Stimulated activated CD4-positive, alpha-beta T cell treated with anti-CD3 and anti-CD28 coated beads, Interleukin-15, amount 100 ng/mL, for 1 hour (primary cell): ENCODE results near the gene TNFSF15.

ENCODE experiments used
- DNase-seq, 2 donors: peaks; one replicate each; pipeline ENCODE4 v3.0.0-alpha.2; 2020; ENCODE audit warnings: low read depth in 1 of 2, low spot score in 1 of 2

The TNFSF15 gene

DNA sequence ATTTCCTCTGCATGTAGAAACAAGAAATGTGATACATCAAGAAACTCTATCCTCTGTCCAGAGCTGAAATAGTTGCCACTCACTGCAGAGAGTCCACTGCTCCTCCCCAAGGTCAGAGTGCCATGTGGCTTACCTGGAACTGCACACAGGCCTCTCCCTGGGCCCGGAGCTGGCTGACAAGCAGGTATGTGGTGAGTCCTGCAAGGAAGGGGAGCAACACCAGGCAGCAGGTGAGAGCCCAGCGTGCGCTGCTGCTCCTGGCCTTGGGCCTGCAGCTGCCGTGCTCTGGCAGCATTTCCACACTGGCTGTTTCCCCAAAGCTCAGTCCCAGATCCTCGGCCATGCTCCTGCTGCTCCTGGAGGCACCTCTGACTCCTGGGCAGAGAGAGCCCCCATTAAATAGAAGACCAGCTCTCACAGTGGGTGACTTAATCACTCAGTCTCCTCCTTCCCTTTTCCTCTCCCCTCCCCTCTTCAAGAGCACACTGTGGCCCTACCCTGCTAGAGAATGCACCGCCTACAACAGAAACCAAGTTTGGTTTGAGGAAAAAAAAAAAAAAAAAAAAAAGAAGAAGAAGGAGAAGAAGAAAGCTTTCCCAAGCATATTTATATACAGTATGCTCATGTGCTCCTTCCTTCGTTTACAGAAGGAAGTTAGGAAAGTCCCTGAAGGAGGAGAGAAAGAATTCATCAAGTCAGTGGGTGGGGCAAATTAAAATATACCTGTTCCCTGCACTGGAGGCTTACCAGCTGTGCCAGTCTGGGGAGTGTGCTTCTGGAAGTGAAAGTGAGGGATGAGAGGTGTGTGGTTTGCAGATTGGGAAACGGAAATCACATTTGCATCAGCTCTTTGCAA lies at the start of gene TNFSF15:
Gene TNFSF15 (minus strand): TSS at position 370 of the 856 bp plus-strand sequence. CDS start 27 bp downstream, at position 343.
- no peak for DNase-seq

GRCh38 chr9:114855488-114855887 lies 49.6 kb upstream of the TNFSF15 start:
- DNase-seq: no peak

DNA sequence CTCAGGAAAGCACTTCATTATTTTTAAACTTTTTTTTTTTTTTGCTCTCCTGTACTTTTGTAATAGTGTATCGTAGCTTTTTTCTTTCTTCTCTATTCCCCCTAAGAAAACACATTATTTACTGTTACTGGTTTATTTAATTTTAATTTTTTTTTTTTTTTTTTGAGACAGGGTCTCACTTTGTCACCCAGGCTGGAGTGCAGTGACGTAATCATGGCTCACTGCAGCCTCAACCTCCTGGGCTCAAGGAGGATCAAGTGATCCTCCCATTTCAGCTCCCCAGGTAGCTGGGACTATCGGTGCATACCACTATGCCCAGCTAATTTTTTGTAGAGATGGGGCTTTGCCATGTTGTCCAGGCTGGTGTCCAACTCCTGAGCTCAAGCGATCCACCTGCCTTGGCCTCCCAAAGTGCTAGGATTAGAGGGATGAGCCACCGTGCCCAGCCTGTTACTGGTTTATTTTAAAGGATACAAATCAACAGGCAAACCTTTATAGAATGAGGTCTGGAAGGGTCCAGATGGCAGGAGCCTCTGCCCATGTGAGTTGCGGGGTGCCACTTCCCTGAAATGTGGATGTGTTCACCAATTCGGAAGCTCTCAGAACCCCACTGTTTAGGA lies 49.0 kb upstream of the TNFSF15 start:
- DNase-seq: no peak

DNA sequence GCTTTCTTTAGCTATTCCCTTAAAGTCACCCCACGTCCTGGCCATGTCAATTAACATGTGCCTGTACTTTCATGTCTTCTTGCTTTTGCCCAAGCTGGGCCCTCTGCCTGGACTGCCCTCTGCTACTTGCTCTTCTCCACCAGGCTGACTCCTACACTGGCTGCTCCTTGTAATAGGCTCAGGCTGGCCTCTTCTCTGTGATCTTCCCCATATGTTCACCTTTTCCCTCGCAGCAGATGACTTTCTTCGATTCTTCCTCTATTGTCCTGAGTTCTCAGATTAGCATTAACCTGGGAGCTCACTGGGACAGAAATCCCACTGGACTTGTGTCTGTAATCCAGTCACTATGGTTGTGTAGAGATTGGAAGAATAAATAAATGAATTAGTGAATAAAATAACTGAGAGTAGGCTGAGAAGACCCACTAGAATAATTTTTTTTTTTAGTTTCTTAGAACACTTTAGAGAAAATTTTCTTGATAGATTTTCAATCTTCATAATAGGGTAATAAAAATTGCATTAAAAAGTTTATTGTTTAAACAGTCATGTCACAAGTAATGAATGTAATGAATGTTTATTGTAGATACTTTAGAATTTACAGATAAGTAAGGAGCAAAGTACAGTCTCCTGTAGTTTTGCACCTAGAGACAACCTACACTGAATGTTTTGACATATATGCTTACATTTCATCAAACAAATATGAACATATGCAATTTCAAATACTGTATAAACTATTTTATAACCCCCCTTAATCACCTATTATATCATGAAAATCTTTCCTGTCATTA lies 47.4 kb upstream of the TNFSF15 start:
- no peak for DNase-seq

DNA sequence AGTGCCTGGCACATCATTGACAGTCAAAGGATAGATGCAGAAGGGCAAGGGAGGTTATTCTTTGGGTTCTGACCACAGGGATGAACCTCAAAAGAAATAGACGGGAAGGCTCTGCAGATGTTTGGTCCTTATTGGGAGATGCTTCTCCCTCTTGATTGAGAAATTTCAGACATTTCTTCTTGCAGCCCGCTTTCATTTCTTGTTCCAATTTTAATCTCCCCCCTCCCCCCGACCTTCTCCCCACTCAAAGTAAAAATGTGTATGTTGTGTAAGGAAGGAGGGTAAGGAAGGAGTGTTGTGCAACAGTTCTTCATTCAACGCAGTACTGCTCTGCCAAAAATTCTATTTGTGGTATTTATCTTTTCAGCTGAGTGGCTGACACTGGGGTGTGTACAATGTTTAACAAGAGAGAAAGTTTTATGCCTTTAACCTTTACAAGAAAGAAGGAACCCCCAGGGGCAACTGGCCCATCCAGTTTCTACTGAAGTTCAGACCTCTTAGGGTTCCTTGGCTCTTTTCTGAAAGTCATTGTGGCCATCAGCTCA lies 46.3 kb upstream of the TNFSF15 start:
- DNase-seq: no peak

GRCh38 chr9:114851306-114851705 lies 45.5 kb upstream of the TNFSF15 start:
- DNase-seq: no peak

- DNase-seq: no peak
Observed at GRCh38 chr9:114850871-114851270, 45.0 kb upstream of the TNFSF15 start.

- no peak for DNase-seq
Observed at GRCh38 chr9:114849450-114849849, 43.6 kb upstream of the TNFSF15 start.

GRCh38 chr9:114847492-114848417 lies 41.9 kb upstream of the TNFSF15 start:
- DNase-seq: no peak

- DNase-seq: no peak
Observed at GRCh38 chr9:114845373-114845772, 39.5 kb upstream of the TNFSF15 start.

- no peak for DNase-seq
Observed at GRCh38 chr9:114844766-114845165, 38.9 kb upstream of the TNFSF15 start.

DNA sequence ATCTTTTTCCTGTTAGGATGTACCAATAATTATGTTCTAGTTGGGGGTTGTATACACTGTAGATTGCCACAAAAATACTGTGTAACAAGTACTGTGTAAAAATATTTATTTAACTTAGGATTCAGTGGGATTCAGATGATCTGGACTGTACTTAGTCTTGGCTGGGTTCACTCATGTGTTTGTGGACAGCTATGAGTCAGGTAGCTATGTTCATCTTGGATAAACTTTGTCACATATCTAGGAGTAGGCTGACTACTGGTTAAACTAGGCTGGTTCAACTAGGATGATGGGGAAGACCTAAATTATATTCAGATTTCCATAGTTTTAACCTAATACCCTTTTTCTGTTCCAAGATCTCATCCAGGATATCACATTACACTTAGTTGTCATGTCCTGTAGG lies 32.1 kb upstream of the TNFSF15 start:
- DNase-seq: no peak

DNA sequence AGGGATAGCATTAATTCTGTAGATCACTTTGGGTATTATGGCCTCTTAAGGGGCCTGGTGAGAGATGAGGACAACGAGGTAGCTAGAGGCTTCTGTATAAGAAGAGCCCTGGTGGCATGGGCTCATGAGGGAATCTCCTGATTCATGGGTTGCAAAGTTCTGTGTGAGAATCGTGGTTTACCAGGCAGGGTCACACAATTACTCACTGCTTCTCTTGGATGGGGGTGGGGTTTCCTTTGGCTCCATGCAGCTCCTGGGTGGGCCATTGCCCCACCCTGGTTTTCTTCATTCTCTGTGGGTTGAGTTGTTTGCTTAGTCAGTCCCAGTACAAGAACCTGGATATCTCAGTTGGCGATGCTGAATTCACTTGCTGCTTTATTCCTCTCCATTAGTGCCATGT lies 30.9 kb upstream of the TNFSF15 start:
- DNase-seq: no peak

DNA sequence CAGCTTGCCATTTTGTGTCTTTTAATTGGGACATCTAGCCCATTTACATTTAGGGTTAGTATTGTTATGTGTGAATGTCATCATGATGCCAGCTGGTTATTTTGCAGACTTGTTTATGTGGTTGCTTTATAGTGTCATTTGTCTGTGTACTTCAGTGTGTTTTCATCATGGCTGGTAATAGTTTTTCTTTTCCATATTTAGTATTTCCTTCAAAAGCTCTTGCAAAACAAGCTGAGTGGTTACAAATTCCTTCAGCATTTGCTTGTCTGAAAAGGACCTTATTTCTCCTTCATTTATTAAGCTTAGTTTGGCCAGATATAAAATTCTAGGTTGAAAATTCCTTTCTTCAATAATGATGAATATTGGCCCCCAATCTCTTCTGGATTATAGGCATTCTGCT lies 28.5 kb upstream of the TNFSF15 start:
- no peak for DNase-seq

DNA sequence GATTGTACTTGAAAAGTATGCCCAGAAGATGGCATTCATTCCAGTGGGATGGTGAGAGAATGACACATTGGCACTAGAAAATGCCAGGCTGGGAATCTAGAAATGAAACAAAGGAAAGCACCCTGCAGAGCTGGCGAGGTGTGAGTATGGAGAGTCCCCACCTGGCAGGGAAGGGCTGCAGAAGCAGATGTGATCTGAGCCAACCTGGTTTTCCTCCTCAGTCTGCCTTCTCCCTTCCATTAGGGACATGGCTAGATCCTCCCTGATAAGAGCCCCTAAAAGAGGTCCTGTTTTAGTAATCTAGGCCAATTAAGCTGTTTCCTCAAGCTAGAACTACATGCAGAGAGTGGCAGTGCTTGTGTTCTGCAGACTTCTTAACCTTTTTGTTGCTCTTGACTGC lies 24.7 kb upstream of the TNFSF15 start:
- no peak for DNase-seq

- DNase-seq: no peak
Observed at GRCh38 chr9:114829574-114830440, 24.0 kb upstream of the TNFSF15 start.

DNA sequence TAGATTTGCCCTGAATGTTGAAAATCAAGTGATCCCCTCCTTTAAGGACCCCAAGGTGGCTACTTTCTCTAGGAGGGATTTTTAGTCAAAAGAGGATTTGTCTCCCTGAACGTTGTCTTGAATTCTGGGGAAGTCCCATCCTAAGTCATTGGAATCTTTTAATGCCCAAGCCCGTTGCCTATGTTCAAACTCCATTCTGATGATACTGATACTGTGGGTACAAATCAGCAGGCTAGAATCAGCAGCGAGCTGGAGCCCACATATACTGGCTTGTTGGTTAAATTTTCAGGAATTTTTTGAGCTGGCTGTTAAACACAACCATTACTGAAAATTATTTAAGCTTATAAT lies 22.4 kb upstream of the TNFSF15 start:
- no peak for DNase-seq

DNA sequence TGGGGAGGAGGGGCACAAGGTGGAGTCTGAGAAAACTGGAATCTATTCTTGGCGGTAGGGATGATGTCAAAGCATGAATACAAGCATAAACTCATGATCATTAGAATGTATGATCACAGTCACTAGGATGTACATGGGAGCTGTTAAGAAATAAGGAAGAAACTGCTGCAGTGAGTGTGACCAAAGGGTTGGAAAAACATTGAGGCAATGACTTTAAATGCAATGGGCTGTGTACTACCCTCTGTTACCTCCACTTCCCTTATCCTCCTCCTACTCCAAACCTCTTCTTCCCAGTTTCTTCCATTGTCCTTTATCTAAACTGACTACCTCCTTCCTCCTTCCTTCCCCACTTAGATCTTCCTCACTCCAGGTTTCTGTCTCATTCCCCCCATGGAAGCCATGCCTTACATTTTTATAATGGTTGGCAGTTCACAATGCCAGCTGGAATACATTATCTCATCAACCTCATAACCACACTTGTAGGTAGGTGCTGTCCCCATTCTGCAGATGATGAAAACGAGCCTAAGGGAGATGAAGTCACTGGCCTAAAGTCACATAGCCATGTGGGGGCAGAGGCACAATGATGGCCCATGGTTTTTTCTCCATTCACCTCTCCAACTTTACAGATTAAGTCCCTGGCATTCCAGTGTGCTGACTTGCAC lies 21.9 kb upstream of the TNFSF15 start:
- no peak for DNase-seq

- DNase-seq: no peak
Observed at GRCh38 chr9:114826431-114826830, 20.6 kb upstream of the TNFSF15 start.
